Transverse colon (tissue), 4 donors: ENCODE measurements around the gene SEMA4A.

Experiments
- EP300 ChIP-seq: sonication (generic); formaldehyde crosslinking; IDR thresholded peaks from one replicate; pipeline ENCODE4 v1.6.1; 2017; ENCODE audit warnings: antibody characterized with exemption, low read depth
- POLR2AphosphoS5 ChIP-seq, 3 donors: sonication (generic); formaldehyde crosslinking; IDR thresholded peaks; one replicate each; pipeline ENCODE4 v1.6.1; 2016; ENCODE audit warnings: antibody characterized with exemption in 3 of 3
- TF ChIP-seq, protein P1 (sequence below), 5 experiments: fragments of 200-600 bp in 3 of 5; fragments of 450-650 bp in 2 of 5; sonication (generic) in 3 of 5; IDR thresholded peaks; 1 replicate in 2 of 5; 2 replicates in 3 of 5; pipeline ENCODE4 v1.5.1; 2016 to 2017; ENCODE audit warnings: antibody characterized with exemption in 5 of 5, inconsistent platforms in 3 of 5, mild to moderate bottlenecking in 2 of 5, moderate library complexity in 1 of 5

DNA sequence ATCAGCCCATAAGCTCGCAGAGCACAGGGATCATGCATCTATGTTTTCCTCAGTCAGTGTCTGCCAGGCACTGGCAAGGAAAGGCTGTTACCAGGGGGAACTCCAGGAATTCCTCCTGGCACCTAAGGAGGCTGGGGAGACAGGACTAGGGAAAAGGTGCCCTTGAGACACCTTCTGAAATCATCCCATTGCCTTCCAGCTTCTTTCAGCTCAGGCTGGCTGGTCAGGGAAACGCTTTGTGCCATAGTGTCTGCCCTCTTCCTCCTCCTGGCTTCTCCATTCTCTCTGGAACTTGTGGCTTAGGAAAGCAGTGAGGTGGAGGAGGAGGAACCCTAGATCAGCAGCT is 25.1 kb upstream of the SEMA4A start:
- TF ChIP-seq, protein P1, sequence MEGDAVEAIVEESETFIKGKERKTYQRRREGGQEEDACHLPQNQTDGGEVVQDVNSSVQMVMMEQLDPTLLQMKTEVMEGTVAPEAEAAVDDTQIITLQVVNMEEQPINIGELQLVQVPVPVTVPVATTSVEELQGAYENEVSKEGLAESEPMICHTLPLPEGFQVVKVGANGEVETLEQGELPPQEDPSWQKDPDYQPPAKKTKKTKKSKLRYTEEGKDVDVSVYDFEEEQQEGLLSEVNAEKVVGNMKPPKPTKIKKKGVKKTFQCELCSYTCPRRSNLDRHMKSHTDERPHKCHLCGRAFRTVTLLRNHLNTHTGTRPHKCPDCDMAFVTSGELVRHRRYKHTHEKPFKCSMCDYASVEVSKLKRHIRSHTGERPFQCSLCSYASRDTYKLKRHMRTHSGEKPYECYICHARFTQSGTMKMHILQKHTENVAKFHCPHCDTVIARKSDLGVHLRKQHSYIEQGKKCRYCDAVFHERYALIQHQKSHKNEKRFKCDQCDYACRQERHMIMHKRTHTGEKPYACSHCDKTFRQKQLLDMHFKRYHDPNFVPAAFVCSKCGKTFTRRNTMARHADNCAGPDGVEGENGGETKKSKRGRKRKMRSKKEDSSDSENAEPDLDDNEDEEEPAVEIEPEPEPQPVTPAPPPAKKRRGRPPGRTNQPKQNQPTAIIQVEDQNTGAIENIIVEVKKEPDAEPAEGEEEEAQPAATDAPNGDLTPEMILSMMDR (IDR thresholded peaks at IDR 0.05) = no peak
- TF ChIP-seq POLR2AphosphoS5 (IDR thresholded peaks at IDR 0.05) (no peak), EP300 (no peak)
